Posterior cingulate gyrus (tissue), 11 donors: ENCODE measurements around the gene SLC9B2.
"Not testable (repeated sequence)": the region's sequence is repeated elsewhere in the genome, so short reads cannot be mapped to it uniquely, and the experiment has no call there.

Experiments
- DNase-seq, 10 donors: peaks; one replicate each; pipeline versions ENCODE4 v3.0.0 to v3.0.0-alpha.2; 2020 to 2021; ENCODE audit warnings: mixed read lengths in 3 of 10
- intact Hi-C: fragments of 100-400 bp; cut with DNase I; formaldehyde crosslinking; loops from one replicate; pipeline ENCODE4 v1.15.1; 2023

SLC9B2 gene

GRCh38 chr4:103026868-103027267, 49.7 kb downstream of the SLC9B2 start:
- intact Hi-C loops: no loop called here

GRCh38 chr4:103024996-103025395, 51.6 kb downstream of the SLC9B2 start:
- no peak for DNase-seq
- intact Hi-C loops: no loop called here

More at GRCh38 chr4:103026868-103027267, 49.7 kb downstream of the SLC9B2 start:
- no peak for DNase-seq

- intact Hi-C loops: no loop called here
- no peak for DNase-seq
These were observed 55.4 kb downstream of the SLC9B2 start for GRCh38 chr4:103021120-103021519.

- DNase-seq: peak; percentile 81 to 98 (median 88)
- intact Hi-C loops: no loop called here
These were observed 57.0 kb downstream of the SLC9B2 start, which contains the start of gene SLC9B1 for GRCh38 chr4:103019308-103020124. Gene SLC9B1 (minus strand): TSS chr4:103019705. CDS start chr4:102991711, 27,994 bp downstream.

GRCh38 chr4:103018391-103019307, 57.9 kb downstream of the SLC9B2 start:
- intact Hi-C loops: no loop called here
- peak in 1 of 10 donors; percentile 55 for DNase-seq

GRCh38 chr4:103012551-103012950, 64.0 kb downstream of the SLC9B2 start:
- intact Hi-C loops: loop anchor here (5.0 kb wide), 1 partner anchor 565 kb away; no protein-coding TSS in a partner anchor
- no peak for DNase-seq

GRCh38 chr4:103012060-103012459, 64.5 kb downstream of the SLC9B2 start:
- intact Hi-C loops: loop anchor here (5.0 kb wide), 1 partner anchor 565 kb away; no protein-coding TSS in a partner anchor

GRCh38 chr4:103011378-103012025, 65.1 kb downstream of the SLC9B2 start:
- intact Hi-C loops: loop anchor here (5.0 kb wide), 1 partner anchor 564 kb away; no protein-coding TSS in a partner anchor
- DNase-seq: no peak

More at GRCh38 chr4:103012060-103012459, 64.5 kb downstream of the SLC9B2 start:
- no peak for DNase-seq

- intact Hi-C loops: loop anchor here (5.0 kb wide), 1 partner anchor 564 kb away; no protein-coding TSS in a partner anchor
These were observed 65.8 kb downstream of the SLC9B2 start for GRCh38 chr4:103010804-103011203.

GRCh38 chr4:103008875-103009729, 67.5 kb downstream of the SLC9B2 start:
- intact Hi-C loops: loop anchor here (2.0 to 5.0 kb wide), 2 partner anchors 386 to 577 kb away; no protein-coding TSS in a partner anchor
- no peak for DNase-seq

More at GRCh38 chr4:103010804-103011203, 65.8 kb downstream of the SLC9B2 start:
- DNase-seq: no peak

- intact Hi-C loops: loop anchor here (2.0 kb wide), 1 partner anchor 384 kb away; no protein-coding TSS in a partner anchor
- no peak for DNase-seq
These were observed 74.0 kb downstream of the SLC9B2 start for GRCh38 chr4:103002551-103002950.

- intact Hi-C loops: no loop called here
These were observed 81.8 kb downstream of the SLC9B2 start for GRCh38 chr4:102994803-102995202.

GRCh38 chr4:102993985-102994384, 82.6 kb downstream of the SLC9B2 start:
- intact Hi-C loops, DNase-seq: not testable (repeated sequence)

More at GRCh38 chr4:102994803-102995202, 81.8 kb downstream of the SLC9B2 start:
- no peak for DNase-seq

- DNase-seq: no peak
- intact Hi-C loops: no loop called here
These were observed 88.0 kb downstream of the SLC9B2 start for GRCh38 chr4:102988429-102989020.

- intact Hi-C loops: no loop called here
- no peak for DNase-seq
These were observed 95.6 kb downstream of the SLC9B2 start for GRCh38 chr4:102981005-102981404.
